Measurements from ENCODE around the gene SPAG17.

Gene SPAG17

GRCh38 chr1:118159569-118159968 is 25.5 kb downstream of the SPAG17 start:
- no peaks in the 10 kb centered on the region for H3K36me3 ChIP-seq (replicated peaks; ENCODE audit: low read depth, low read length)
- H3K4me3 ChIP-seq (ENCODE audit: low read length): no peak overlapping the region
- H3K27me3 ChIP-seq (ENCODE audit: low read depth, low read length): no peaks in the 10 kb centered on the region
- H3K4me1 ChIP-seq (ENCODE audit: low read length): no peaks in the 10 kb centered on the region
- peak overlapping the region; percentile 9; the same call in 1 of the 2 replicates for H3K4me2 ChIP-seq (ENCODE audit: low read length)
- no peak overlapping the region for H3K27ac ChIP-seq (ENCODE audit: low read length)
- no peaks in the 10 kb centered on the region for H3K79me2 ChIP-seq (ENCODE audit: low read length)
- TF ChIP-seq CTCF (IDR thresholded peaks at IDR 0.05; ENCODE audit: low read depth, low read length): no peak
- no peak for TF ChIP-seq EZH2phosphoT487 (IDR thresholded peaks at IDR 0.05; ENCODE audit: low read depth)
- no peak overlapping the region for H2AFZ ChIP-seq (ENCODE audit: low read depth, low read length)
- no peaks in the 10 kb centered on the region for H3K9me3 ChIP-seq (ENCODE audit: insufficient read depth, low read length)
- H4K20me1 ChIP-seq (ENCODE audit: insufficient read depth, low read length): no peaks in the 10 kb centered on the region
- H3K9ac ChIP-seq (ENCODE audit: low read length): no peak overlapping the region

DNA sequence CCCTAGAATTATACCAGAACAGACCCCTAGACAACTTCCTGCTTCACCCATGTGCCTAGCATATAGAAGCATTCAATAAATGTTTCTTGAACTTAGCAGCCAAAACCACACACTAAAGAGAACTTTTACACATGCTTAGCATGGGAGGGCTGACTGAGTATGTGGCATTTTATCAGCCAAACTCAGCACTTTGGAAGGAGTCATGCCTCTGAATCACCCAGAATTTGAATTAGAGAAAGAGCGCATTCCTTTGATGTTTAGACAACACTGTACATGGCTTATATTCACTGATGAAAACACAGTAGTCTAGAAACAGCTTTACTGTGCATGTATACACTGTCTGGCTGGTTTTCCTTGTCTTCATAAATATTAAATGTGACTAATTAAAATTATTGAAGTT is 26.1 kb downstream of the SPAG17 start:
- no peaks in the 10 kb centered on the region for H4K20me1 ChIP-seq (ENCODE audit: insufficient read depth, low read length)
- no peak overlapping the region for H3K27ac ChIP-seq (ENCODE audit: low read length)
- H3K9ac ChIP-seq (ENCODE audit: low read length): no peak overlapping the region
- no peaks in the 10 kb centered on the region for H3K36me3 ChIP-seq (replicated peaks; ENCODE audit: low read depth, low read length)
- H3K9me3 ChIP-seq (ENCODE audit: insufficient read depth, low read length): no peaks in the 10 kb centered on the region
- no peak overlapping the region for H3K4me3 ChIP-seq (ENCODE audit: low read length)
- H3K4me2 ChIP-seq (ENCODE audit: low read length): no peak overlapping the region
- H2AFZ ChIP-seq (ENCODE audit: low read depth, low read length): no peak overlapping the region
- no peak for TF ChIP-seq EZH2phosphoT487 (IDR thresholded peaks at IDR 0.05; ENCODE audit: low read depth)
- no peak for TF ChIP-seq CTCF (IDR thresholded peaks at IDR 0.05; ENCODE audit: low read depth, low read length)
- H3K27me3 ChIP-seq (ENCODE audit: low read depth, low read length): no peaks in the 10 kb centered on the region
- H3K79me2 ChIP-seq (ENCODE audit: low read length): no peaks in the 10 kb centered on the region
- H3K4me1 ChIP-seq (ENCODE audit: low read length): no peaks in the 10 kb centered on the region

DNA sequence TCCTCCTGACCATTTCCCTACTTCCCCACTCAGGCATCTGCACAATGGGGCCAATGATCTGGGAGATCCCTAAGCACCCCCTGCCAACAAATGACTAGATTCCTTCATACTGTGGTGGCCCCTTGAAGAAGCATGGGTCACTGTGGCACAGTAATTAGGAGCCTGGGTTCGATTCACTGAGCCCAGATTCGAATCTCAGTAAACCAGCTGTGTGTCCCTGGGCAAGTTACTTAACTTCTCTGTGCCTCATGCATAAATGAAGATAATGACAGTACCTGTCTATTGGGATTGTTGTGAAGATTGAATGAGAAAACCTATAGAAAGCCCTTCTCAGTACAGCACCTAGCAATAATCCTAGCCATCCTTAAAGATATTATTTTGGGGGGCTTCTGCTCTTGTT is 27.5 kb downstream of the SPAG17 start:
- Histone ChIP-seq H3K4me2 (ENCODE audit: low read length) (no peak overlapping the region), H3K27ac (ENCODE audit: low read length) (no peak overlapping the region), H4K20me1 (ENCODE audit: insufficient read depth, low read length) (no peaks in the 10 kb centered on the region), H3K4me1 (ENCODE audit: low read length) (no peaks in the 10 kb centered on the region), H3K9me3 (ENCODE audit: insufficient read depth, low read length) (no peaks in the 10 kb centered on the region), H3K79me2 (ENCODE audit: low read length) (no peaks in the 10 kb centered on the region), H2AFZ (ENCODE audit: low read depth, low read length) (no peak overlapping the region), H3K36me3 (replicated peaks; ENCODE audit: low read depth, low read length) (no peaks in the 10 kb centered on the region), H3K27me3 (ENCODE audit: low read depth, low read length) (no peaks in the 10 kb centered on the region), H3K4me3 (ENCODE audit: low read length) (no peak overlapping the region), H3K9ac (ENCODE audit: low read length) (no peak overlapping the region)
- no peak for TF ChIP-seq EZH2phosphoT487 (IDR thresholded peaks at IDR 0.05; ENCODE audit: low read depth)
- no peak for TF ChIP-seq CTCF (IDR thresholded peaks at IDR 0.05; ENCODE audit: low read depth, low read length)

- Histone ChIP-seq H3K27me3 (ENCODE audit: low read depth, low read length) (no peaks in the 10 kb centered on the region), H4K20me1 (ENCODE audit: insufficient read depth, low read length) (no peaks in the 10 kb centered on the region), H3K4me3 (ENCODE audit: low read length) (no peak overlapping the region), H3K27ac (ENCODE audit: low read length) (no peak overlapping the region), H3K9ac (ENCODE audit: low read length) (no peak overlapping the region), H3K79me2 (ENCODE audit: low read length) (no peaks in the 10 kb centered on the region), H3K4me1 (ENCODE audit: low read length) (no peaks in the 10 kb centered on the region), H3K4me2 (ENCODE audit: low read length) (no peak overlapping the region), H3K9me3 (ENCODE audit: insufficient read depth, low read length) (no peaks in the 10 kb centered on the region), H3K36me3 (replicated peaks; ENCODE audit: low read depth, low read length) (no peaks in the 10 kb centered on the region), H2AFZ (ENCODE audit: low read depth, low read length) (no peak overlapping the region)
- no peak for TF ChIP-seq CTCF (IDR thresholded peaks at IDR 0.05; ENCODE audit: low read depth, low read length)
- no peak for TF ChIP-seq EZH2phosphoT487 (IDR thresholded peaks at IDR 0.05; ENCODE audit: low read depth)
Measured at GRCh38 chr1:118155106-118155505, 29.9 kb downstream of the SPAG17 start.

Data from OCI-LY3 (cell line).